NCI-H226 (cell line): Measurements from ENCODE around the gene STX2.
"Not testable (repeated sequence)": the region's sequence is repeated elsewhere in the genome, so short reads cannot be mapped to it uniquely, and the experiment has no call there.

Experiments used
- DNase-seq: peaks from one replicate; pipeline ENCODE4 v3.0.0-alpha.2; 2015

STX2 gene

DNA sequence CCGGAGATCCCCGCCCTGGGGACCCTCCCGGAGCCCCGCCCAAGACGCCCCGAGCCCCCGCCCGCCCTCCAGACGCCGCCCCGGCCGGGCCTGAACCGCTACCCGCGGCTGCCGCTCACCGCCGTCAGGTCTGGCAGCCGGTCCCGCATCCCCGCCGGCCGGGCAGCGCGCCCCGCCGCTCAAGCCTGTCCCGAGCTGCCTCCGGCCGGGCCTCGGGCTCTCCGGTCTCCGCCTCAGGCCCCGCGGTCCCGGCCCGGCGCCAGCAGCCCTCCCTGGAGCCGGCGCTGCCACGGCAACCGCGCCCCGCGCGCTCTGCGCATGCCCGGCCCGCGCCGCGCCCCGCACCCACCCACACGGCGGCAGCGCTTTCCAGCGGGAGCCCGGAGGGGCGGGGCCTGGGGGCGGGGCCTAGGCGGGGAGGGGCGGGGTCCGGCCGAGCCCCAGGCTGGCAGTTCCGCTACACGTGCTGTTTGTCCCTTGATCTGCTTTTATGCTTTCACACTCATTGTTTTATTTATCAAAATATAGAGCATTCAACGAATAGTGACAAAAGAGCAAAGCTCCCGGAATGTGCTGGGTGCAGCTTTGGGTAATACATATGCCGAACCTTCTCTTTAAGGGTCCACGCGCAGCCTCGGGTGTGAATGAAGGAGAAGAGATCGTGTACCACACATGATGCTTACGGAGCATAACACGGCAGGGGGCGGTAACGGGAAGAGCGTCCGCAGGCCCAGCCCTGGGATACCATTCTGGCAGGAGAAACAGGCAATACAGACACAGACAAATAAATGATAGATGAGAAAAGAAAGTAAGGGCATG, at the start of gene STX2:
STX2 (minus strand) TSS at position 300 of the 819 bp plus-strand sequence; CDS start at position 149, 151 bp downstream.
- DNase-seq, result peak; percentile 49

DNA sequence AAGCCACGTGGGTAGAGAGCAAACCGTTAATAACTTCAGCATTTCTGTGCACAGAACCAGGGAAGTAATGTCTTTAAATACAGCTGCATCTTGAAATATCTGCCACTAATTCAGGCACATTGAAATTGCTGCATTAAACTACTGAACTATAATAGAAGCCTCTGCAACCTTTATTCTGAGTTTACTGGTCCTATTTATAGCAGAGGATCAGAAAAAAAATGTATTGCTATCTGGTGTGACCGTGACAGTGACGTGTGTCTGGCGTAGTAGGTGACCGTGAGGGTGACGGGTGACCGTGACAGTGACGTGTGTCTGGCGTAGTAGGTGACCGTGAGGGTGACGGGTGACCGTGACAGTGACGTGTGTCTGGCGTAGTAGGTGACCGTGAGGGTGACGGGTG, 48.1 kb upstream of the STX2 start:
- not testable (repeated sequence) for DNase-seq

DNA sequence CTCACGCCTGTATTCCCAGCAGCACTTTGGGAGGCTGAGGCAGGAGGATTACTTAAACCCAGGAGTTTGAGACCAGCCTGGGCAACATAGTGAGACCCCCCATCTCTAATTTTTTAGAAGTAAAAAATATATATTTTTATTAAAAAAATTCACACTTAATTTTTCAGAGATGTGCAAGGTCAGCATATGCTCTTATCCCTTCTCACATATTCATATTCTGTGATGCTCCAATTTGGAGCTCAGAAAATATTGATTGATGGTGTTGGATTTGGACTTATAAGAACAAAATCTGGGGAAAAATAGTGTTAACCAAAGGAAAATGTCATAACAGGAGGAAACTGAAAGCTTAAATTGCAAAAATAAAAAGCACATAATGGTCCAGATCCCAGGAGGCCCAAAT, 42.5 kb upstream of the STX2 start:
- no peak for DNase-seq

DNA sequence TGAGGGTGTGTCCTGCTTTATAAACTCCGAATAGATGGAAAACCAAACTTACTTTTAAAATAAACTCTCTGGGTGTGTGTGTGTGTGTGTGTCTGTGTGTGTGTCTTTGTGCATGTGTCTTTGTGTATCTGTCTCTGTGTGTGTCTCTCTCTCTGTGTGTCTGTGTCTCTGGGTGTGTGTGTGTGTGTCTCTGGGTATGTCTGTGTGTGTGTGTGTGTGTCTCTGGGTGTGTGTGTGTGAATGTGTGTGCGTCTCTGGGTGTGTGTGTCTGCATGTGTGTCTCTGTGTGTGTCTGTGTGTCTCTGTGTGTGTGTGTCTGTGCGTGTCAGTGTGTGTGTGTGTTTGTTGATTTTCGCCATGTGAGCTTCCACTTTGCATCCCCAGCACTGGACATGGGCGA, 42.0 kb upstream of the STX2 start:
- no peak for DNase-seq

DNA sequence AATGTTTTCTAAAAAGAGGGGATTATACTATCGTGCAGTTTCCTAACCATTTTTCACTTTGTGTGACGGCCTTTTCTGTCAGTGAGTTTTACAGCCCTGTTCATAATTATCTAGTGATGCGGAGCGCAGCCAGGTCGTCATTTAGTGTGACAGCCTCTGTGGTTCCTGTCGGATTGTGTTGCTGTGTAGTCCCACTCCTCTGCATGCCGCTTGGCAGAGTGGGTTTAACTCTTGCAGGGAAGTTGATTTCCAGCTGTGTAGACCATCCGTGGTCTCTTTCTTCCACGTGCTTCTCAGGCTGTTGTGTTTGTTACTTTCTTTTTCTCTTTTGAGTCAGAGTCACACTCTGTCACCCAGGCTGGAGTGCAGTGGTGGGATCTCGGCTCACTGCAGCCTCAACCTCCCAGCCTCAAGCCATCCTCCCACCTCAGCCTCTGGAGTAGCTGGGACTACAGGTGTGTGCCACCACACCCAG, 41.4 kb upstream of the STX2 start:
- DNase-seq, result no peak

DNA sequence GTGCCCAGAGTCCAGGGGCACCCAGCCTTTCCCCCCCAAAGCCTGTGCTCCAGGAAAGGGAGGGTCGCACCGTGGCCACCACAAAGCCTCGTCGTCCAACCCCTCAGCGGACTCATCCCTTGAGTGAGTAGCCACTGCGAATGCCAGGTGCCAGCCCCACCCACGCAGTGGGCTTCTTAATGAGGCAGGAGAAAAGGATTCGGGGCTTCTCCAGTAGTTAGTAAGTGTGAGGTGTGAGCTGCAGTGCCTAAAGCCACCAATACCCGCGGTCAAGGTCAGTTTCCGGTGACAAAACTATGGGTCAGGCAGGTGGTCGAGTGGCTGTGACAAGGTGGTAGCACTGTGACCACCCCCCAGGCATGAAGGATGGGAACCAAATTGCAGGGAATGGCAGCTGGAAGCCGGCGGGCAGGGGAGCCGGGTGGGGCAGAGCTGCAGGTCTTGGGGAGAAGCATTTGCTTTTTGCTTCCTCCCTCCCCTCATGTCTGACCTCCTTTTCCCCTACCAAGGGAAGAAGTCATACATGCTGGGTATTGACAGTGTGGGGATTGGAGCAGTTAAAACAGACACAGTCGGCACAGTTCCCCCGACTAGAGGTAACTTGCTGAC, 40.8 kb upstream of the STX2 start:
- no peak for DNase-seq

DNA sequence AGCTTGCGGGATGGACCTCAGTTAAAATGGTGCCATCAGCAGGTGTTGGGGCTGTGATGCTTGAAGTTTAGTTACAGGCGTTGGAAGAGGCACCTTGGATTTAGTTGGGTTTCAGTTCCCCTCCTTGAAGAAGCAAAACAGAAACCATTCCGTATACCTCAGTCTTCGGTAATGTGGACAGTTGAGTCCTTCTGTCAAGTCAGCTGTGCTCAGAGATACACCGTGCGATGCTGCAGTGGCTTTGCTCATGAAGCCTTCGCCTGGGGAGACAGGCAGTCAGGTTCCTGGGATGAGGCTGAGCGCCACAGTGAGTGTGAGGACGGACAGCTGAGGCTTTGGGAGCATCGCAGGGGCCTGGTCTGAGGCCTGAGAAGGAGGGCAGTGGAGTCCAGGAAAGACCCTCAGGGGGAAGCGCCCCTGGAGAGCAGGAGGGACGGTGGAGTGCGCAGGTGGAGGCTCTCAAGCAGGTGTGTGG, 40.2 kb upstream of the STX2 start:
- DNase-seq, result no peak

DNA sequence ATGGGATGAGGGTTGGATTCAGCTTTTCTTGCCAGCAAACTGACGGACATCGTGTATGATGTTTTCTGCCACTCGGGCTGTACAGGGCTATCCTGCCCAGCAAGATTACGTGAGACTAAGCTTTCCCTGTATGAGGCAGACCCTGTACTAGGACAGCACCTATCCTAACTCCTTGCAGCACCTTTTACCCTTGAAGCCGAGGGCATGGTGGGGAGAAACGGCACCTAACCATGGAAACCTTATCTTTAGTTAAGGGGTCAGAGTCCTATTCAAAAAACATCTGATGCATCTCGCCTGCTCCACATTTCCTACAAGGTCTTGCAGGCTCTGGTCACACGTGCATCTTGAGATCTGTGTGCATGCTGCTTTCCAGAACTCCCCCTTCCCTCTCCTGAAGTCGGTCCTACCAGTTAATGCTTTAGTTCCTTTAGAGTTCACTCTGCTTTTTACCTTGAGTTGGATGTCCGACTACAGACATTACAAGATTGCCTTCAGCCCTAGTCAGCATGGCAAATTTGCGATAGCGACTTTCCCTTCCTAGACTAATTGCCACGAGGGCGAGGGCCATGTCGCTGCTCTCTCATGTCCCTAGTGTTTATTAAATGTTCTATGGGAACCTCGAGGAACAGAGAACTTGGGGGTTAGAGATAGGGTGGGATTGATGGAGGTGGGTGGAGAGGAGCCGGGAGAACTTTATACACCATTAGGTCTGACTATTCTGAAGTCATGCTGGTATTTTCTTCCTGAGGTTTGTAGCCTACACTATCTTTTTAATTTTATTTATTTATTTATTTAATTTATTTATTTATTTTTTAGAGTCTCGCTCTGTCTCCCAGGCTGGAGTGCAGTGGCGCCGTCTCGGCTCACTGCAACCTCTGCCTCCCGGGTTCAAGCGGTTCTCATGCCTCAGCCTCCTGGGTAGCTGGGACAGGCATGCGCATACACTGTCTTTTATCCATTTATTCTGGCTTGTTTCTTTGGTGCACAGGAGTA, 39.4 kb upstream of the STX2 start:
- DNase-seq, result no peak

DNA sequence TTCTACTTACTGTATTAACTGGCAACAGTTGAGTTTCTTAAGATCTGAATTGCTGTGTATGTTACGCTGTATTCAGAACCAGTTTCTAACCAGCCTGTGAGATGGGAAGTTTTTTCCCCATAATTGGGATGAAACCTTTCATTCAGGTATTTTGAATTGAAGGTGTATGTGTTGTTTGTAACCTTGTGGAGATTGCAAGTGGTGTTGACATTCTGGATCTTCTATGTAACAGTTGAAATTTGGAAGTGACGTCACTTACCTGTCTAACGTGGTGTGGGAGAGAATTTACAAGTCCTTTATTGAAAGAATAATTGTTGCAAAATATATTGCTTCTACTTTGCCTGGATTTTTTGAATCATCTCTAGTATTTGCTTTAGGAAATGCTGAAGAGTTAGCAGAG, 38.3 kb upstream of the STX2 start:
- no peak for DNase-seq

DNA sequence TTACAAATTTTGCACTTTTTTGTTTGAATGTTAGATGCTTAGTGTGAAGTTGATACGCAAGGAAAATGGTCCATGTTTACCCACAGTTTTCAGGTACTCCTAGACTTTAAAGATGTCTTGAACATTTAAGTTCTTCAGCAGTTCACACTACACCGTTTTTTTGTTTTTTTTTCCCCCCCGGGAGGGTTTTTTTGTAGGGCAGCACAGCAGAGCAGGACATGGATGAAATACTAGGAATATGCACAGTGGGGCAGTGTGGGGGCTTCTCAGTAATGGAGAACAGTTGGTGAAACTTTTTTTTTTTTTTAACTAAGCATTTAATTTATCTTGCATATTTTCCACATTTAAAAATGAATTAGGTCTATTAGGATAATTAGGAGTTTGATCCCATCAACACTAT, 37.7 kb upstream of the STX2 start:
- no peak for DNase-seq

DNA sequence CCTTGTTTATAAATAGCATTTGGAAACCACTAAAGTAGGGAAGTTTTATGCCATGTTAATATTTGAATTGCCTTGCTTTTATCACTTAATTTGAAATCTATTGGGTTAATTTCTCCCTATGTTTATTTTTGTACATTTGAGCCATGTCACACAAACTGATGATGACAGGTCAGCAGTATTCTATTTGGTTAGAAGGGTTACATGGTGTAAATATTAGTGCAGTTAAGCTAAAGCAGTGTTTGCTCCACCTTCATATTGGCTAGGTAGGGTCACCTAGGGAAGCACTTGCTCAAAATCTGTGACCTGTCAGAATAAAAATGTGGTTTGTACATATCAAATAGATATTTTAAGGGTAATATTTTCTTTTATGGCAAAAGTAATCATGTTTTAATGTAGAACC, 37.2 kb upstream of the STX2 start:
- DNase-seq, result no peak

DNA sequence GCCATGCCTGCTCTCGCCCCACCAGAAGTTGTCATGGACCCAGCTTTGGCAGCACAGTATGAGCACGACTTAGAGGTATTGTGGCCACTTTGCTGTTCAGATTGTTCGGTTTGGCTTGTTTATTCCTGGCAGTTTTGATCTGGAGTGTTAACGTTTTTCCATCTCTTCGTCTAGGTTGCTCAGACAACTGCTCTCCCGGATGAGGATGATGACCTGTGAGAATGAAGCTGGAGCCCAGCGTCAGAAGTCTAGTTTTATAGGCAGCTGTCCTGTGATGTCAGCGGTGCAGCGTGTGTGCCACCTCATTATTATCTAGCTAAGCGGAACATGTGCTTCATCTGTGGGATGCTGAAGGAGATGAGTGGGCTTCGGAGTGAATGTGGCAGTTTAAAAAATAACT, 36.7 kb upstream of the STX2 start:
- DNase-seq, result not testable (repeated sequence)

DNA sequence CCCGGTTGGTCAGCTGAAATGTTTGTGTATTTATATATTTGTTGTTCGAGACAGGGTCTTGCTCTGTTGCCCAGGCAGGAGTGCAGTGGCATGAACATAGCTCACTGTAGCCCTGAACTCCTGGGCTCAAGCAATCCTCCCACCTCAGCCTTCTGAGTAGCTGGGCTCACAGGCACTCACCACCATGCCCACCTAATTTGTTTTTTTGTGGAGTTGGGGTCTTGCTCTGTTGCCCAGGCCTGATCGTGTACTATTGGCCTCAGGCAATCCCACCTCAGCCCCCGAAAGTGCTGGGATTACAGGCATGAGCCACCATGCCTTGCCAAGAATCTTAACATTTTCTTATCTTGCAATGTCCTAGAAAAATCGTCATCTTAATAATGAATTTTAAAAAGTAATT, 36.1 kb upstream of the STX2 start:
- DNase-seq, result no peak

DNA sequence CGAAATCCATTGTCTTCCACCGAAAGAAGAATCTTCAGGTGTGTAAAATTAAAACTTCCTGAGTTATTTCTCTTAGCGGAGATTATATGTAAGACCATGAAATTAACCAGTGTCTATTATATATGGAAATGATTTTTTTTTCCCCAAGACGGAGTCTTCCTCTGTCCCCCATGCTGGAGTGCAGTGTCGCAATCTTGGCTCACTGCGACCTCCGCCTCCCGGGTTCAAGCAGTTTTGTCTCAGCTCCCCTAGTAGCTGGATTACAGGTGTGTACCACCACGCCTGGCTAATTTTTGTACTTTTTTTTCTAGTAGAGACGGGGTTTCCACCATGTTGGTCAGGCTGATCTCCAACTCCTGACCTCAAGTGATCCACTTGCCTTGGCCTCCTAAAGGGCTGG, 35.6 kb upstream of the STX2 start:
- no peak for DNase-seq

DNA sequence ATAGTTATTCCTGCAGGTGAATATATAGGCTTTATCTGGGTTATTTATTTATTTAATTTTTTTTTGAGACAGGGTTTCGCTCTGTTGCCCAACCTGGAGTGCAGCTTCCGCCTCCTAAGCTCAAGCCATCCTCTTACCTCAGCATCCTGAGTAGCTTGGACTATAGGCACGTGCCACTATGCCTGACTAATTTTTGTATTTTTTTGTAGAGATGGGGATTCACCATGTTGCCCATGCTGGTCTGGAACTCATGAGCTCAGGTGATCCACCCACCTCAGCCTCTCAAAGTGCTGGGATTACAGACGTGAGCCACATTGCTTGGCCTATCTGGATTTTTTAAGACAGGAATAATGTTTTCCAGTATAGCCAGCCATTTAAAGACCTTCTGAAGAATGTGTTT, 34.8 kb upstream of the STX2 start:
- no peak for DNase-seq

DNA sequence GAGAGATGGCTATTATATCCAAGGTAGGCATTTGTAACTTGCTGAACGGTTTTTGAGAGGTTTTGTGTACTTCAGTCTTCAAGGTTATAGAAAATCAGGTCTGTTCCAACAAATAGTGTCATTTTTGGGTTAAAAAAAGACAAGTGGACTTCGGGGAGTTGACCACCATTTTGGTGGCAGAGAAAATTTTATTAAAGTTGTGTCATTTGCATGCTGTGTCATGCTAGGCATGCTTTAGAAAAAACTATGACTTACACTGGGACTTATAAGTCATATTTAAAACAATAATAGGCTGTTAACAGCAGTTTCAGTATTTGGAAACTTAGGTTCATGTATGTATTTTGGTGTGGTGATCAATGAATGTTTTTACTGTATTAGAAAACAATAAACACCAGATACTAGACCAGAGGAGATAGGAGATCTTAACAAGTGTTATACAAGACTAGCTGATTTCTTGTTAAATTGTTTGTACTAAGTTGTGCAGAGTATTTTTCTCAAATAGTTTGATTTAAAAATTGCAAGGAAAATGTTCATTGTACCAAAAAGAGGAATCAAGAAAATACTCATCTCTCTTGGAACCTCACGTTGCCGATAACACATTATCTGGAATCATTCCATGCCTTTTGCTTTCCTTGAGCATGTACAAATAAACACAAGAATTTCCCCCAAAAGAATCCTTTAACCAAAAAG, 34.2 kb upstream of the STX2 start:
- no peak for DNase-seq

DNA sequence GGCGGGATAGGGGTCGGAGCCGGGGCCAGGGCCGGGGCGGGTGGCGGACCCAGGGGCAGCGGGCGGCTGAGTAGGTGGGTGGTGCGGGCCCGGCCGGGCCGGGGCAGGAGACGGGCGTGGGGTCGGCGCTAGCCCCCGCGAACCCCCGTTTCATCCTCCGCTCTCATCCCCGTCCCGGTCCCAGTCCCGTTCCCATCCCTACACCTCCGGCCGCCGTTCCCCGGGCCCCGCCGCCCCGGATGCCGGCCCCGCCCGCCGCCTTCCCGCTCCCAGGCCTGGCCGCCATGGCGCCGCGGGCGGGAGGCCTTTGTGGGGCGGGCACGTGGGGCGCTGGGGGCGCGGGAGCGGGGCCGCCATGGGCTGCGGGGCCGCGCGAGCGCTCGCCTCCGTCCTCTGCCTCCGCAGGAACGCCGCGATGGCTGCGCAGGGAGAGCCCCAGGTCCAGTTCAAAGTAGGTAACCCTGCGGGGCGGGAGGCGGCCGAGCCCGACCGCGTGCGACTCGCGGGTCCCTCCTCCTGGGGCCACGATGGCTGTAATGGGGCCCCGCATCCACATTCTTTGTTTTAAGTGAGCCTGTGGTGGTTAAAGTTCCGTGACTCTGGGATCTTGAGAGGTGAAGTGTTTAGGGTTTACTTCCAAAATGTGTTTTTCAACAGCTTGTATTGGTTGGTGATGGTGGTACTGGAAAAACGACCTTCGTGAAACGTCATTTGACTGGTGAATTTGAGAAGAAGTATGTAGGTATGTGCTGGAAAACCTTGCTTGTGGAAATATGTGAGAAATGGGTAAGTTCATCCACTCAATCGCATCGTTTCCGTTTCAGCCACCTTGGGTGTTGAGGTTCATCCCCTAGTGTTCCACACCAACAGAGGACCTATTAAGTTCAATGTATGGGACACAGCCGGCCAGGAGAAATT, 33.4 kb upstream of the STX2 start:
- no peak for DNase-seq

DNA sequence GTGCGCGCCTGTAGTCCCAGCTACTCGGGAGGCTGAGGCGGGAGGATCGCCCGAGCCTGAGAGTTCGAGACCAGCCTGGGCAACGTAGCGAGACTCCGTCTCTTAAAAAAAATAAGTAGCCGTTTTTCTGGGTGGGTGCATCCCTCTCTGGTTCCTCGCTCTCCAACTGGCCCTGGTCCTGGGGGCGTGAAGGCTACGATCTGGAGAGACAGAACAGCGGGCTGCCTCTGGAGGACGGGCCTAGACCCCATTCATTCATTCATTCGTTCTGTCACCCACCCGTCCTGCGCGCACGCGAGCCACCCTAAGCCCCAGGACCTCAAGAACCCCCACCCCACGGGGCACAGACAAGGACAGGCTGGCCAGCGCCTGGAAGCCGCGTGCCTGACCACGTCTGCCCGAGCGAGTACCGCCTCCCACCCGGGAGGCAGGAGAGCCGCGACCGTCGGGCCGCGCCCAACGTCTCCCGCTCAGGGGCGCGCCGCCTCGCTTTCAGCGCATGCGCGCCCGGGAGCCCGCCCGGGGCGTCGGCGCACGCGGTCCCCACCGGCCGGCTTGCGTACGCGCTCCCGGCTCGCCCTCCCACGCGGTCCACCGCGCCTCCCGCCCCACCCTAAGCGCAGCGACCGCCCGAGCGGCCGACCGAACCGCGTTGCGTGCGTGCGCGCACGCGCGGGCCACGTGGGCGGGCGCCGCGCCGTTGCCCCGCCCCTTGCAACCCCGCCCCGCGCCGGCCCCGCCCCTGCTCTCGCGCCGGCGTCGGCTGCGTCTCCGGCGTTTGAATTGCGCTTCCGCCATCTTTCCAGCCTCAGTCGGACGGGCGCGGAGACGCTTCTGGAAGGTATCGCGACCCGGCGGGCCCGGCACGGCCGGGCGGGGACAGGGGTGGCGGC, 32.5 kb upstream of the STX2 start, which contains the start of gene RAN:
RAN (plus strand) TSS at position 781 of the 893 bp plus-strand sequence. CDS start 528 bp downstream, outside the sequence.
- peak; percentile 86 for DNase-seq

DNA sequence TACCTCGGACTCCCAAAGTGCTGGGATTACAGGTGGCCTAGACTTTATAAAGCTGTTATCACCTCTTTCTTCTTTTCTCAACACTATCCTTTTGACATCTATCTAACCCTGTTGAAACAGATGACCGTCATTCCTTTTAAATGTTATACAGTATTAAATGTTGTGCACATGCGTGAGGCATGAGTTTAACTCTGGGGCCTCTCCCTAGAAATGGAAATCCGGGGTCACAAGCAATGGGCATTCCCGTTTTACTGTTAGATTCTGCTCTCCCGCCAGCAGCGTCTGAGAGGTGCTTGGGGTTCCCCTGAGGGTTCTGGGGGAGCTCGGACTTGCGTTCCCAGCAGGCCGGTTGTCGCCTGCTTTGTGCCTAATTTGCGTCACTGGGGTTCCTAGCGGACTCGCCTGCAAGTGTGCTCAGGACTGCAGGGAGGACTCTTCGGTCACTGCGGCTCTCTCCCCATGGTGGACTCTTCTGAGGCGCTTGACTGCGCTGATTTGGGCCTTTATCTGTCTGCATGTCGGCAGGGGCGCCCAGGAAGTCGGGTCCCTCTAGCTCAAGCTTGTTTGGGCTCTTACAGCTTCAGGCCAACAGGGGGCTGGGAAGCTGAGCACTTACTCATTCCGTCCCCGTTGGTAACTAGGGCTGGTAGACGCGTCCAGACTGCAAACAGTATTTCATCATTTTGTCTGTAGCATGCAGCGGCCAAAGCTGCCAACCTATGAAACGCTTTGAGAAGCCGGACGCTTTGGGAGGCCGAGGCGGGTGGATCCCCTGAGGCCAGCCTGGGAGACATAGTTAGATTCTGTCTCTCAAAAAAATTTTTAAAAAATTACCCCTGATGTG, 31.6 kb upstream of the STX2 start:
- DNase-seq, result peak; percentile 82
